ENCODE measurements around the gene NDUFC2. TPM values are rescaled to one million over a fixed set of nuclear protein-coding genes. Genes with fewer than 3 reads are reported as not detected.

Gene NDUFC2
- total and polyA plus RNA-seq, 2 of the 13 experiments (the other 11 are each of a cell fraction or from before 2014, with no cell fraction given): 256 to 363 TPM

DNA sequence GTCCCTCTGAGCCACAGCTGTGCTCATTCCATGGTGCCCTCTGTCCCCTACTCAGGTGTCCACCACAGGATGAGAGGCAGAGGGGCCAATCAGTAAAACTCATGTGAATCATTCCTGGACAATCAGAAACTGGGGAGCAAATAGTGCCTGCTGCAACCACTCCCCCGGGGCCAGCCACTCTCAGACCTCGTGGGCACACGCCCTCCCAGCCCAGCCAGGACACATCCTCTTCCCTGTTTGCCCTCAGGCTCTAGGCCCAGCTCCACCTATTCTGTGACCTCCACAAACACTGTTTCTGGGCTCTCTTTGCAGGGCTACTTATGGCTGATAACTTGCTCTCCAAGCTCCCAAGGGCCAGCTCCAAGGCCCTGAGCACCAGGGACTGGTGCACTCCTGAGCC, 42.6 kb downstream of the NDUFC2 start (continued):
- TF ChIP-seq, protein P1, sequence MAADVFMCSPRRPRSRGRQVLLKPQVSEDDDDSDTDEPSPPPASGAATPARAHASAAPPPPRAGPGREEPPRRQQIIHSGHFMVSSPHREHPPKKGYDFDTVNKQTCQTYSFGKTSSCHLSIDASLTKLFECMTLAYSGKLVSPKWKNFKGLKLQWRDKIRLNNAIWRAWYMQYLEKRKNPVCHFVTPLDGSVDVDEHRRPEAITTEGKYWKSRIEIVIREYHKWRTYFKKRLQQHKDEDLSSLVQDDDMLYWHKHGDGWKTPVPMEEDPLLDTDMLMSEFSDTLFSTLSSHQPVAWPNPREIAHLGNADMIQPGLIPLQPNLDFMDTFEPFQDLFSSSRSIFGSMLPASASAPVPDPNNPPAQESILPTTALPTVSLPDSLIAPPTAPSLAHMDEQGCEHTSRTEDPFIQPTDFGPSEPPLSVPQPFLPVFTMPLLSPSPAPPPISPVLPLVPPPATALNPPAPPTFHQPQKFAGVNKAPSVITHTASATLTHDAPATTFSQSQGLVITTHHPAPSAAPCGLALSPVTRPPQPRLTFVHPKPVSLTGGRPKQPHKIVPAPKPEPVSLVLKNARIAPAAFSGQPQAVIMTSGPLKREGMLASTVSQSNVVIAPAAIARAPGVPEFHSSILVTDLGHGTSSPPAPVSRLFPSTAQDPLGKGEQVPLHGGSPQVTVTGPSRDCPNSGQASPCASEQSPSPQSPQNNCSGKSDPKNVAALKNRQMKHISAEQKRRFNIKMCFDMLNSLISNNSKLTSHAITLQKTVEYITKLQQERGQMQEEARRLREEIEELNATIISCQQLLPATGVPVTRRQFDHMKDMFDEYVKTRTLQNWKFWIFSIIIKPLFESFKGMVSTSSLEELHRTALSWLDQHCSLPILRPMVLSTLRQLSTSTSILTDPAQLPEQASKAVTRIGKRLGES (CRISPR knock-in tag; IDR thresholded peaks at IDR 0.05; ENCODE audit: borderline replicate concordance): no peak
- TF ChIP-seq BCL6 (CRISPR knock-in tag; IDR thresholded peaks at IDR 0.05): no peak; the same call in 1 of the 2 replicates
- TF ChIP-seq, protein P2, sequence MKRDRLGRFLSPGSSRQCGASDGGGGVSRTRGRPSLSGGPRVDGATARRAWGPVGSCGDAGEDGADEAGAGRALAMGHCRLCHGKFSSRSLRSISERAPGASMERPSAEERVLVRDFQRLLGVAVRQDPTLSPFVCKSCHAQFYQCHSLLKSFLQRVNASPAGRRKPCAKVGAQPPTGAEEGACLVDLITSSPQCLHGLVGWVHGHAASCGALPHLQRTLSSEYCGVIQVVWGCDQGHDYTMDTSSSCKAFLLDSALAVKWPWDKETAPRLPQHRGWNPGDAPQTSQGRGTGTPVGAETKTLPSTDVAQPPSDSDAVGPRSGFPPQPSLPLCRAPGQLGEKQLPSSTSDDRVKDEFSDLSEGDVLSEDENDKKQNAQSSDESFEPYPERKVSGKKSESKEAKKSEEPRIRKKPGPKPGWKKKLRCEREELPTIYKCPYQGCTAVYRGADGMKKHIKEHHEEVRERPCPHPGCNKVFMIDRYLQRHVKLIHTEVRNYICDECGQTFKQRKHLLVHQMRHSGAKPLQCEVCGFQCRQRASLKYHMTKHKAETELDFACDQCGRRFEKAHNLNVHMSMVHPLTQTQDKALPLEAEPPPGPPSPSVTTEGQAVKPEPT (CRISPR knock-in tag; IDR thresholded peaks at IDR 0.05; ENCODE audit: low read depth): no peak
- TF ChIP-seq RBFOX2 (IDR thresholded peaks at IDR 0.05; ENCODE audit: low read depth, low read length): no peak
- TF ChIP-seq CC2D1A (CRISPR knock-in tag; IDR thresholded peaks at IDR 0.05): no peak
- TF ChIP-seq POLR2AphosphoS2 (IDR thresholded peaks at IDR 0.05; ENCODE audit: low read depth, low read length): no peak
- TF ChIP-seq ISL2 (CRISPR knock-in tag; IDR thresholded peaks at IDR 0.05): no peak
- TF ChIP-seq, protein P3, sequence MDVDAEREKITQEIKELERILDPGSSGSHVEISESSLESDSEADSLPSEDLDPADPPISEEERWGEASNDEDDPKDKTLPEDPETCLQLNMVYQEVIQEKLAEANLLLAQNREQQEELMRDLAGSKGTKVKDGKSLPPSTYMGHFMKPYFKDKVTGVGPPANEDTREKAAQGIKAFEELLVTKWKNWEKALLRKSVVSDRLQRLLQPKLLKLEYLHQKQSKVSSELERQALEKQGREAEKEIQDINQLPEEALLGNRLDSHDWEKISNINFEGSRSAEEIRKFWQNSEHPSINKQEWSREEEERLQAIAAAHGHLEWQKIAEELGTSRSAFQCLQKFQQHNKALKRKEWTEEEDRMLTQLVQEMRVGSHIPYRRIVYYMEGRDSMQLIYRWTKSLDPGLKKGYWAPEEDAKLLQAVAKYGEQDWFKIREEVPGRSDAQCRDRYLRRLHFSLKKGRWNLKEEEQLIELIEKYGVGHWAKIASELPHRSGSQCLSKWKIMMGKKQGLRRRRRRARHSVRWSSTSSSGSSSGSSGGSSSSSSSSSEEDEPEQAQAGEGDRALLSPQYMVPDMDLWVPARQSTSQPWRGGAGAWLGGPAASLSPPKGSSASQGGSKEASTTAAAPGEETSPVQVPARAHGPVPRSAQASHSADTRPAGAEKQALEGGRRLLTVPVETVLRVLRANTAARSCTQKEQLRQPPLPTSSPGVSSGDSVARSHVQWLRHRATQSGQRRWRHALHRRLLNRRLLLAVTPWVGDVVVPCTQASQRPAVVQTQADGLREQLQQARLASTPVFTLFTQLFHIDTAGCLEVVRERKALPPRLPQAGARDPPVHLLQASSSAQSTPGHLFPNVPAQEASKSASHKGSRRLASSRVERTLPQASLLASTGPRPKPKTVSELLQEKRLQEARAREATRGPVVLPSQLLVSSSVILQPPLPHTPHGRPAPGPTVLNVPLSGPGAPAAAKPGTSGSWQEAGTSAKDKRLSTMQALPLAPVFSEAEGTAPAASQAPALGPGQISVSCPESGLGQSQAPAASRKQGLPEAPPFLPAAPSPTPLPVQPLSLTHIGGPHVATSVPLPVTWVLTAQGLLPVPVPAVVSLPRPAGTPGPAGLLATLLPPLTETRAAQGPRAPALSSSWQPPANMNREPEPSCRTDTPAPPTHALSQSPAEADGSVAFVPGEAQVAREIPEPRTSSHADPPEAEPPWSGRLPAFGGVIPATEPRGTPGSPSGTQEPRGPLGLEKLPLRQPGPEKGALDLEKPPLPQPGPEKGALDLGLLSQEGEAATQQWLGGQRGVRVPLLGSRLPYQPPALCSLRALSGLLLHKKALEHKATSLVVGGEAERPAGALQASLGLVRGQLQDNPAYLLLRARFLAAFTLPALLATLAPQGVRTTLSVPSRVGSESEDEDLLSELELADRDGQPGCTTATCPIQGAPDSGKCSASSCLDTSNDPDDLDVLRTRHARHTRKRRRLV (CRISPR knock-in tag; IDR thresholded peaks at IDR 0.05): no peak
- TF ChIP-seq ISX (CRISPR knock-in tag; conservative IDR thresholded peaks at IDR 0.05): no peak
- no peak for TF ChIP-seq FOXK1 (CRISPR knock-in tag; IDR thresholded peaks at IDR 0.05; ENCODE audit: borderline replicate concordance, low read depth)
- TF ChIP-seq JUN (CRISPR knock-in tag; IDR thresholded peaks at IDR 0.05): no peak
- no peak for TF ChIP-seq KDM5A (IDR thresholded peaks at IDR 0.05; ENCODE audit: borderline replicate concordance, low read length)
- TF ChIP-seq NFATC3 (CRISPR knock-in tag; IDR thresholded peaks at IDR 0.05): no peak
- no peak for TF ChIP-seq ZNF724P (CRISPR knock-in tag; IDR thresholded peaks at IDR 0.05; ENCODE audit: borderline replicate concordance)
- TF ChIP-seq TAF1 (CRISPR knock-in tag; IDR thresholded peaks at IDR 0.05): peak; percentile 20; the same call in 1 of the 2 replicates
- TF ChIP-seq ZNF501 (CRISPR knock-in tag; IDR thresholded peaks at IDR 0.05): no peak
- no peak for TF ChIP-seq NAIF1 (CRISPR knock-in tag; IDR thresholded peaks at IDR 0.05; ENCODE audit: borderline replicate concordance)
- TF ChIP-seq ZNF878 (CRISPR knock-in tag; IDR thresholded peaks at IDR 0.05): no peak
- no peak for TF ChIP-seq ZNF234 (CRISPR knock-in tag; conservative IDR thresholded peaks at IDR 0.05)
- TF ChIP-seq CEBPG (CRISPR knock-in tag; IDR thresholded peaks at IDR 0.05): no peak
- TF ChIP-seq, protein P4, sequence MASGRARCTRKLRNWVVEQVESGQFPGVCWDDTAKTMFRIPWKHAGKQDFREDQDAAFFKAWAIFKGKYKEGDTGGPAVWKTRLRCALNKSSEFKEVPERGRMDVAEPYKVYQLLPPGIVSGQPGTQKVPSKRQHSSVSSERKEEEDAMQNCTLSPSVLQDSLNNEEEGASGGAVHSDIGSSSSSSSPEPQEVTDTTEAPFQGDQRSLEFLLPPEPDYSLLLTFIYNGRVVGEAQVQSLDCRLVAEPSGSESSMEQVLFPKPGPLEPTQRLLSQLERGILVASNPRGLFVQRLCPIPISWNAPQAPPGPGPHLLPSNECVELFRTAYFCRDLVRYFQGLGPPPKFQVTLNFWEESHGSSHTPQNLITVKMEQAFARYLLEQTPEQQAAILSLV (CRISPR knock-in tag; IDR thresholded peaks at IDR 0.05; ENCODE audit: borderline replicate concordance): no peak
- TF ChIP-seq KMT2B (CRISPR knock-in tag; IDR thresholded peaks at IDR 0.05): no peak
